GM23338 (cell line): ENCODE measurements around the gene AKAP13. TPM values are rescaled to one million over a fixed set of nuclear protein-coding genes. Genes with fewer than 3 reads are reported as not detected.

ENCODE experiments used
- ATAC-seq: fragments of 200-7000 bp; cut with Tn5 transposase; 3 replicates; pipeline ENCODE4 v1.9.1; 2020
- DNase-seq: peaks from one replicate; pipeline ENCODE4 v3.0.0-alpha.2; 2015; ENCODE audit warnings: low spot score
- H2AFZ ChIP-seq: fragments of 200-600 bp; sonication (generic); 2 replicates; pipeline ENCODE4 v1.8.0; 2016; ENCODE audit warnings: antibody characterized with exemption, mild to moderate bottlenecking, moderate library complexity
- H3F3A ChIP-seq: fragments of 200-600 bp; sonication (generic); replicated peaks from 2 replicates; pipeline ENCODE4 v1.8.0; 2017; ENCODE audit warnings: antibody characterized with exemption, mixed run types, low read depth
- H3K27ac ChIP-seq: fragments of 200-600 bp; sonication (generic); 2 replicates; pipeline ENCODE4 v1.6.1; 2016; ENCODE audit warnings: low read depth
- H3K27me3 ChIP-seq: fragments of 200-600 bp; sonication (generic); 2 replicates; pipeline ENCODE4 v1.8.0; 2016; ENCODE audit warnings: mild to moderate bottlenecking, mixed run types, moderate library complexity; ENCODE audit not compliant: insufficient read depth
- H3K36me3 ChIP-seq: fragments of 200-600 bp; sonication (generic); 2 replicates; pipeline ENCODE4 v1.8.0; 2016; ENCODE audit warnings: mild to moderate bottlenecking; ENCODE audit not compliant: insufficient read depth
- H3K4me1 ChIP-seq: fragments of 200-600 bp; sonication (generic); 2 replicates; pipeline ENCODE4 v1.8.0; 2016; ENCODE audit warnings: mild to moderate bottlenecking, moderate library complexity; ENCODE audit not compliant: insufficient read depth
- H3K4me2 ChIP-seq: fragments of 200-600 bp; sonication (generic); 2 replicates; pipeline ENCODE4 v1.7.1; 2017; ENCODE audit warnings: mixed run types
- H3K4me3 ChIP-seq: fragments of 200-600 bp; sonication (generic); 2 replicates; pipeline ENCODE4 v1.6.1; 2016; ENCODE audit warnings: mixed run types
- H3K79me2 ChIP-seq: fragments of 200-600 bp; sonication (generic); replicated peaks from 2 replicates; pipeline ENCODE4 v1.8.0; 2017; ENCODE audit warnings: mild to moderate bottlenecking; ENCODE audit not compliant: insufficient read depth
- H3K9me2 ChIP-seq: fragments of 200-600 bp; sonication (generic); 2 replicates; pipeline ENCODE4 v1.8.0; 2017; ENCODE audit not compliant: insufficient read depth
- H4K20me1 ChIP-seq: fragments of 200-600 bp; sonication (generic); replicated peaks from 2 replicates; pipeline ENCODE4 v1.8.0; 2017; ENCODE audit warnings: mild to moderate bottlenecking; ENCODE audit not compliant: insufficient read depth
- H3K27ac Mint-ChIP-seq: 2 replicates; pipeline ENCODE4 v1.8.0; 2020; ENCODE audit warnings: inconsistent platforms, mild to moderate bottlenecking, moderate library complexity, mixed read lengths
- H3K27me3 Mint-ChIP-seq: 3 replicates; pipeline ENCODE4 v1.8.0; 2022; ENCODE audit warnings: low read depth, mild to moderate bottlenecking, moderate library complexity, mixed read lengths, inconsistent platforms; ENCODE audit not compliant: insufficient read depth, poor library complexity
- H3K36me3 Mint-ChIP-seq: 3 replicates; pipeline ENCODE4 v1.8.0; 2021; ENCODE audit warnings: low read depth, mild to moderate bottlenecking, inconsistent platforms, moderate library complexity, mixed read lengths
- H3K4me1 Mint-ChIP-seq: 3 replicates; pipeline ENCODE4 v1.8.0; 2020; ENCODE audit warnings: mild to moderate bottlenecking, inconsistent platforms, mixed read lengths
- H3K4me3 Mint-ChIP-seq: 3 replicates; pipeline ENCODE4 v1.8.0; 2021; ENCODE audit warnings: moderate library complexity, mild to moderate bottlenecking, inconsistent platforms, mixed read lengths
- H3K9me3 Mint-ChIP-seq: 3 replicates; pipeline ENCODE4 v1.8.0; 2020; ENCODE audit warnings: moderate library complexity, mild to moderate bottlenecking, inconsistent platforms, mixed read lengths
- CREB1 ChIP-seq: fragments of 250-450 bp; sonication (Bioruptor Pico); IDR thresholded peaks from 2 replicates; pipeline ENCODE4 v1.5.0; 2020; ENCODE audit warnings: low read depth, mild to moderate bottlenecking, moderate library complexity
- ETS1 ChIP-seq: IDR thresholded peaks from 2 replicates; pipeline ENCODE4 v1.6.1; 2016; ENCODE audit warnings: antibody characterized with exemption
- EZH2 ChIP-seq: fragments of 200-600 bp; sonication (generic); IDR thresholded peaks from one replicate; pipeline ENCODE4 v1.8.0; 2017; ENCODE audit warnings: antibody characterized with exemption, mild to moderate bottlenecking, low read depth; ENCODE audit not compliant: unreplicated experiment
- EZH2phosphoT487 ChIP-seq: fragments of 200-600 bp; sonication (generic); IDR thresholded peaks from one replicate; pipeline ENCODE4 v1.8.1; 2018; ENCODE audit warnings: antibody characterized with exemption; ENCODE audit not compliant: unreplicated experiment
- NANOG ChIP-seq: IDR thresholded peaks from 2 replicates; pipeline ENCODE4 v1.6.1; 2016; ENCODE audit warnings: antibody characterized with exemption, borderline replicate concordance
- REST ChIP-seq: IDR thresholded peaks from one replicate; pipeline ENCODE4 v1.6.1; 2018; ENCODE audit warnings: antibody characterized with exemption; ENCODE audit not compliant: unreplicated experiment
- ZNF331 ChIP-seq: fragments of 250-450 bp; sonication (Bioruptor Pico); IDR thresholded peaks from 2 replicates; pipeline ENCODE4 v1.5.0; 2020; ENCODE audit warnings: low read depth, mild to moderate bottlenecking, moderate library complexity
- ZNF462 ChIP-seq: fragments of 250-450 bp; sonication (Bioruptor Pico); IDR thresholded peaks from 2 replicates; pipeline ENCODE4 v1.5.0; 2020; ENCODE audit warnings: mild to moderate bottlenecking, moderate library complexity
- polyA plus RNA-seq: library from polyadenylated mRNA; unstranded; fragments of >200 nt; fragmentation: Nextera tagmentation; extraction: Ambion mirVana; gene quantifications from 2 replicates; pipeline ENCODE4 v1.2.1, GENCODE V29; 2016
- total RNA-seq: library from RNA; depleted of rRNA; stranded (reverse); fragments of >200 nt; shearing (Covaris generic); gene quantifications from 2 replicates; pipeline ENCODE4 v1.2.3, GENCODE V29; 2014

Gene AKAP13
- total and polyA plus RNA-seq, 2 experiments from 2014 or later: 46.2 to 60.7 TPM

- no peak overlapping the region for H3K27ac ChIP-seq
- H3F3A ChIP-seq: no peaks in the 10 kb centered on the region
- no peaks in the 10 kb centered on the region for H3K79me2 ChIP-seq
- H3K36me3 ChIP-seq: no peaks in the 10 kb centered on the region
- no peaks in the 10 kb centered on the region for H3K27me3 ChIP-seq
- TF ChIP-seq ETS1 (no peak), EZH2phosphoT487 (no peak), EZH2 (no peak), ZNF331 (CRISPR knock-in tag) (no peak), NANOG (no peak), REST (no peak), ZNF462 (CRISPR knock-in tag) (no peak), CREB1 (CRISPR knock-in tag) (no peak)
- H3K4me2 ChIP-seq: no peak overlapping the region
- Mint-ChIP-seq H3K27ac (no peak overlapping the region), H3K36me3 (no peaks in the 10 kb centered on the region; the same call in 2 of the 3 replicates), H3K4me1 (peaks cover 14% of the 10 kb centered on the region), H3K27me3 (peaks cover 2% of the 10 kb centered on the region), H3K4me3 (no peak overlapping the region), H3K9me3 (no peaks in the 10 kb centered on the region)
- ATAC-seq: peak; percentile 35; the same call in 1 of the 3 replicates
- H4K20me1 ChIP-seq: no peaks in the 10 kb centered on the region
- H3K4me3 ChIP-seq: no peak overlapping the region
- no peak overlapping the region for H2AFZ ChIP-seq
- peaks cover 6% of the 10 kb centered on the region; the same call in 1 of the 2 replicates for H3K4me1 ChIP-seq
- H3K9me2 ChIP-seq: no peaks in the 10 kb centered on the region
- no peak for DNase-seq
Measured at GRCh38 chr15:85702321-85703101, 322.1 kb downstream of the AKAP13 start.
